ENCODE results near the gene TBC1D16.

TBC1D16 gene

DNA sequence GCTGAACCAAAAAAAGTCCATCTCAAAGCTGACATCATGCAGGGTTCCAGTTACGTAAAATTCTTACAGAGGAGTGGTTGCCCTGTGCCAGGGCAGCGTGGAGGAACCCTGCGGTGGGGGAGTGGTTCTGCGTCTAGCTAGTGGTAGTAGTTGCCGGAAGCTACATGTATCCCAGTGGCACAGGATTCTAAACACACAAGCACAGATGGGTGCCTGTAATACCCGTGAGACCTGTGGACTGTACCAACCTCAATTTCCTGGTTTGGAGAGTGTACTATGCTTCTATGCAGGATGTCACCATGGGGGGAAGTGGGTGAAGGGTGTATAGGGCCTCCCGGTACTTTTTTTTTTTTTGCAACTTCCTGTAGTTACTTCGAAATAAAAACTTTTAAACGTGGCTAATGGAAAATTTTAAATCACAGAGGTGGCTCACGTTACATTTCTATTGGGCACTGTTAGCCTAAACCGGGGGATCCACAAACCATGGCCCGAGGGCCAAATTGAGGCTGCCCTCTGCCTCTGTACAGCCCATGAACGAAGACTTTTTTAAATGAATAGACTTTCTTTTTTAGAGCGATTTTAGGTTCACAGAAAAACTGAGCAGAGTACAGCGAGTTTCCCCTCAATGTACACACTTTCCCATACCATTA is 38.5 kb downstream of the TBC1D16 start:
- no peaks in the 10 kb centered on the region; the same call in 1 of the 2 replicates for H3K36me3 ChIP-seq (ENCODE audit: insufficient read depth, low read length)
- H3K4me3 ChIP-seq (ENCODE audit: low read depth in 1 of 2, low read length in 2 of 2), result peak overlapping the region in 1 of 2 experiments; percentile 45; a peak in 2 of 4 replicates
- H3K9ac ChIP-seq (ENCODE audit: low read depth, low read length), result peak overlapping the region; percentile 47
- peaks cover 2% of the 10 kb centered on the region for H3K9me3 ChIP-seq (ENCODE audit: insufficient read depth, low read length, severe bottlenecking)
- H2AFZ ChIP-seq (ENCODE audit: low read depth, low read length), result peak overlapping the region; percentile 72
- peak; percentile 96 for DNase-seq
- peaks cover 47% of the 10 kb centered on the region for H3K4me1 ChIP-seq (ENCODE audit: insufficient read depth, low read length)
- no peaks in the 10 kb centered on the region for H3K27me3 ChIP-seq (ENCODE audit: insufficient read depth, low read length, poor library complexity)
- peak overlapping the region; percentile 91 for H3K27ac ChIP-seq (ENCODE audit: low read length)
- H4K20me1 ChIP-seq (ENCODE audit: insufficient read depth, low read length), result no peaks in the 10 kb centered on the region
- peak; percentile 92 for ATAC-seq (ENCODE audit: insufficient read depth, low read depth)
- peak overlapping the region; percentile 59 for H3K4me2 ChIP-seq (ENCODE audit: insufficient read depth, low read length)
- TF ChIP-seq, protein P1, sequence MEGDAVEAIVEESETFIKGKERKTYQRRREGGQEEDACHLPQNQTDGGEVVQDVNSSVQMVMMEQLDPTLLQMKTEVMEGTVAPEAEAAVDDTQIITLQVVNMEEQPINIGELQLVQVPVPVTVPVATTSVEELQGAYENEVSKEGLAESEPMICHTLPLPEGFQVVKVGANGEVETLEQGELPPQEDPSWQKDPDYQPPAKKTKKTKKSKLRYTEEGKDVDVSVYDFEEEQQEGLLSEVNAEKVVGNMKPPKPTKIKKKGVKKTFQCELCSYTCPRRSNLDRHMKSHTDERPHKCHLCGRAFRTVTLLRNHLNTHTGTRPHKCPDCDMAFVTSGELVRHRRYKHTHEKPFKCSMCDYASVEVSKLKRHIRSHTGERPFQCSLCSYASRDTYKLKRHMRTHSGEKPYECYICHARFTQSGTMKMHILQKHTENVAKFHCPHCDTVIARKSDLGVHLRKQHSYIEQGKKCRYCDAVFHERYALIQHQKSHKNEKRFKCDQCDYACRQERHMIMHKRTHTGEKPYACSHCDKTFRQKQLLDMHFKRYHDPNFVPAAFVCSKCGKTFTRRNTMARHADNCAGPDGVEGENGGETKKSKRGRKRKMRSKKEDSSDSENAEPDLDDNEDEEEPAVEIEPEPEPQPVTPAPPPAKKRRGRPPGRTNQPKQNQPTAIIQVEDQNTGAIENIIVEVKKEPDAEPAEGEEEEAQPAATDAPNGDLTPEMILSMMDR (IDR thresholded peaks at IDR 0.05; ENCODE audit: borderline replicate concordance, extremely low read depth, low read length, poor library complexity, severe bottlenecking), result peak; percentile 5
- TF ChIP-seq EZH2 (IDR thresholded peaks at IDR 0.05; ENCODE audit: borderline replicate concordance, low read depth, low read length, severe bottlenecking), result no peak
- H3K79me2 ChIP-seq (ENCODE audit: insufficient read depth, low read length), result no peaks in the 10 kb centered on the region

DNA sequence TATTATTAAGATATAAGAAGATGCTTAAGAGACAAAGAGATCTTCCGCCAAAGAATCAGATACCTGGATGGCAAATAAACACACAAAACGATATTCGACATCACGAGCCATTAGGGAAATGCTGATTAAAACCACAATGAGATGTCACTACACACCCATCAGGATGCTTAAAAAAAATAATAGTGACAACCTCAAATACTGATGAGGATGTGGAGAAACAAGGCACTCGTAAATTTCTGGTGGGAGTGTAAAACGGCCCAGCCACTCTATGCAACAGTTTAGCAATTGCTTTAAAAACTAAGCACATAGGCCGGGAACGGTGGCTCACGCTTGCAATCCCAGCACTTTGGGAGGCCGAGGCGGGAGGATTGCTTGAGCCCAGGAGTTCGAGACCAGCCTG is 39.4 kb downstream of the TBC1D16 start:
- TF ChIP-seq, protein P1 (IDR thresholded peaks at IDR 0.05; ENCODE audit: borderline replicate concordance, extremely low read depth, low read length, poor library complexity, severe bottlenecking), result no peak
- TF ChIP-seq EZH2 (IDR thresholded peaks at IDR 0.05; ENCODE audit: borderline replicate concordance, low read depth, low read length, severe bottlenecking), result no peak
- no peaks in the 10 kb centered on the region for H4K20me1 ChIP-seq (ENCODE audit: insufficient read depth, low read length)

DNA sequence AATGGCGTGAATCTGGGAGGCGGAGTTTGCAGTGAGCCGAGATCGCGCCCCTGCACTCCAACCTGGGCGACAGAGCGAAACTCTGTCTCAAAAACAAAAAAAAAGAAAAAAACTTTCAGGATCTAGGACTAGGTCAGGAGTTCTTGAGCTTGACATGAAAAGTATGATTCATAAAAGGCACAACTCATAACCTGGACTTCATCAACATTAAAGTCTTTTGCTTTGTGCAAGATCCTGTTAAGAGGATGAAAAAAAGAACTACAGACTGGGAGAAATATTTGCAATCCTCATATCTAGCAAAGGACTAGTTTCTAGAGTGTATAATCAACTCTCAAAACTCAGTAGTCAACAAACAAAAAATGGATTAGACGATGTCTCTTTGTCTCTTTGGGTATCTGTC is 40.0 kb downstream of the TBC1D16 start:
- ATAC-seq (ENCODE audit: insufficient read depth, low read depth), result no peak
- TF ChIP-seq, protein P1 (IDR thresholded peaks at IDR 0.05; ENCODE audit: borderline replicate concordance, extremely low read depth, low read length, poor library complexity, severe bottlenecking), result no peak
- TF ChIP-seq EZH2 (IDR thresholded peaks at IDR 0.05; ENCODE audit: borderline replicate concordance, low read depth, low read length, severe bottlenecking), result no peak
- Histone ChIP-seq H3K9ac (ENCODE audit: low read depth, low read length) (no peak overlapping the region), H3K4me2 (ENCODE audit: insufficient read depth, low read length) (no peak overlapping the region), H3K36me3 (ENCODE audit: insufficient read depth, low read length) (no peaks in the 10 kb centered on the region; the same call in 1 of the 2 replicates), H4K20me1 (ENCODE audit: insufficient read depth, low read length) (no peaks in the 10 kb centered on the region; the same call in 1 of the 2 replicates), H3K27ac (ENCODE audit: low read length) (peak overlapping the region; percentile 91; the same call in 1 of the 2 replicates), H3K4me1 (ENCODE audit: insufficient read depth, low read length) (peaks cover 57% of the 10 kb centered on the region), H3K9me3 (ENCODE audit: insufficient read depth, low read length, severe bottlenecking) (peaks cover 2% of the 10 kb centered on the region), H2AFZ (ENCODE audit: low read depth, low read length) (no peak overlapping the region), H3K4me3 (ENCODE audit: low read depth in 1 of 2, low read length in 2 of 2) (no peak overlapping the region), H3K27me3 (ENCODE audit: insufficient read depth, low read length, poor library complexity) (no peaks in the 10 kb centered on the region), H3K79me2 (ENCODE audit: insufficient read depth, low read length) (no peaks in the 10 kb centered on the region)
- no peak for DNase-seq

More for the DNA sequence above, 39.4 kb downstream of the TBC1D16 start:
- Histone ChIP-seq H3K36me3 (ENCODE audit: insufficient read depth, low read length) (no peaks in the 10 kb centered on the region; the same call in 1 of the 2 replicates), H3K4me3 (ENCODE audit: low read depth in 1 of 2, low read length in 2 of 2) (no peak overlapping the region), H3K9ac (ENCODE audit: low read depth, low read length) (peak overlapping the region; percentile 47), H3K4me2 (ENCODE audit: insufficient read depth, low read length) (peak overlapping the region; percentile 59), H2AFZ (ENCODE audit: low read depth, low read length) (no peak overlapping the region), H3K4me1 (ENCODE audit: insufficient read depth, low read length) (peaks cover 55% of the 10 kb centered on the region), H3K79me2 (ENCODE audit: insufficient read depth, low read length) (no peaks in the 10 kb centered on the region), H3K9me3 (ENCODE audit: insufficient read depth, low read length, severe bottlenecking) (peaks cover 2% of the 10 kb centered on the region), H3K27ac (ENCODE audit: low read length) (peak overlapping the region; percentile 91), H3K27me3 (ENCODE audit: insufficient read depth, low read length, poor library complexity) (no peaks in the 10 kb centered on the region)
- DNase-seq, result no peak
- no peak for ATAC-seq (ENCODE audit: insufficient read depth, low read depth)
